Peyer's patch (tissue), 4 donors: ENCODE results near the gene CAPS.

Experiments
- CTCF ChIP-seq, 6 experiments: fragments of 450-650 bp in 4 of 6; fragments of 200-600 bp in 2 of 6; sonication (generic) in 1 of 6; IDR thresholded peaks; one replicate each; pipeline ENCODE4 v1.5.1; 2017 to 2019; ENCODE audit warnings: antibody characterized with exemption in 6 of 6, mild to moderate bottlenecking in 3 of 6, moderate library complexity in 1 of 6
- POLR2A ChIP-seq, 2 donors: fragments of 450-650 bp; IDR thresholded peaks; one replicate each; pipeline ENCODE4 v1.5.1; 2017; ENCODE audit warnings: antibody characterized with exemption in 2 of 2, mild to moderate bottlenecking in 2 of 2, moderate library complexity in 2 of 2

- TF ChIP-seq CTCF (IDR thresholded peaks at IDR 0.05) (no peak), POLR2A (IDR thresholded peaks at IDR 0.05) (no peak)
These were observed 27.6 kb downstream of the CAPS start for GRCh38 chr19:5941673-5942072.
